Ishikawa (cell line): ENCODE results near the gene DBN1.

Source experiments
- MAX ChIP-seq: IDR thresholded peaks from 2 replicates; pipeline ENCODE4 v1.6.1; 2012
- NFIC ChIP-seq: IDR thresholded peaks from 2 replicates; pipeline ENCODE4 v1.6.1; 2012
- RAD21 ChIP-seq: IDR thresholded peaks from 2 replicates; pipeline ENCODE4 v1.6.1; 2012; ENCODE audit warnings: low read depth
- YY1 ChIP-seq: IDR thresholded peaks from 2 replicates; pipeline ENCODE4 v1.6.1; 2012; ENCODE audit warnings: low read depth
- ZBTB7A ChIP-seq: IDR thresholded peaks from 2 replicates; pipeline ENCODE4 v1.6.1; 2012; ENCODE audit warnings: low read depth

- TF ChIP-seq MAX (no peak), RAD21 (no peak), YY1 (no peak), NFIC (no peak), ZBTB7A (no peak)
Observed at GRCh38 chr5:177445052-177445916, 28.1 kb downstream of the DBN1 start.
